Mesothelial cell of epicardium (in vitro differentiated cells): ENCODE measurements around the gene PCSK5. TPM values are rescaled to one million over a fixed set of nuclear protein-coding genes. Genes with fewer than 3 reads are reported as not detected.

Experiments
- DNase-seq, 2 experiments: peaks; one replicate each; pipeline ENCODE4 v3.0.0; 2021; ENCODE audit warnings: low spot score in 2 of 2; ENCODE audit not compliant: unreplicated experiment in 2 of 2
- H3K27ac Mint-ChIP-seq: 2 replicates; pipeline ENCODE4 v1.8.0; 2021; ENCODE audit warnings: mixed read lengths
- H3K27me3 Mint-ChIP-seq: 2 replicates; pipeline ENCODE4 v1.8.0; 2021; ENCODE audit warnings: low read depth, mixed read lengths
- H3K36me3 Mint-ChIP-seq: 2 replicates; pipeline ENCODE4 v1.8.0; 2021; ENCODE audit warnings: mixed read lengths
- H3K4me1 Mint-ChIP-seq: 2 replicates; pipeline ENCODE4 v1.8.0; 2021; ENCODE audit warnings: mixed read lengths
- H3K4me3 Mint-ChIP-seq: 2 replicates; pipeline ENCODE4 v1.8.0; 2021; ENCODE audit warnings: mild to moderate bottlenecking, moderate library complexity, mixed read lengths
- H3K9me3 Mint-ChIP-seq: 2 replicates; pipeline ENCODE4 v1.8.0; 2021; ENCODE audit warnings: mixed read lengths
- total RNA-seq: library from RNA; stranded (reverse); gene quantifications from 3 replicates; pipeline ENCODE4 v1.2.1, GENCODE V29; 2021
- TF ChIP-seq, protein P1 (sequence below): fragments of 200-600 bp; sonication (generic); IDR thresholded peaks from one replicate; pipeline ENCODE4 v1.5.0; 2021; ENCODE audit warnings: antibody characterized with exemption; ENCODE audit not compliant: unreplicated experiment

The PCSK5 gene
- total RNA-seq, 1 donor from 2014 or later: 15.7 TPM

- peaks cover 6% of the 10 kb centered on the region for H3K36me3 Mint-ChIP-seq
- H3K27ac Mint-ChIP-seq: no peak overlapping the region
- H3K4me1 Mint-ChIP-seq: no peaks in the 10 kb centered on the region
- TF ChIP-seq, protein P1, sequence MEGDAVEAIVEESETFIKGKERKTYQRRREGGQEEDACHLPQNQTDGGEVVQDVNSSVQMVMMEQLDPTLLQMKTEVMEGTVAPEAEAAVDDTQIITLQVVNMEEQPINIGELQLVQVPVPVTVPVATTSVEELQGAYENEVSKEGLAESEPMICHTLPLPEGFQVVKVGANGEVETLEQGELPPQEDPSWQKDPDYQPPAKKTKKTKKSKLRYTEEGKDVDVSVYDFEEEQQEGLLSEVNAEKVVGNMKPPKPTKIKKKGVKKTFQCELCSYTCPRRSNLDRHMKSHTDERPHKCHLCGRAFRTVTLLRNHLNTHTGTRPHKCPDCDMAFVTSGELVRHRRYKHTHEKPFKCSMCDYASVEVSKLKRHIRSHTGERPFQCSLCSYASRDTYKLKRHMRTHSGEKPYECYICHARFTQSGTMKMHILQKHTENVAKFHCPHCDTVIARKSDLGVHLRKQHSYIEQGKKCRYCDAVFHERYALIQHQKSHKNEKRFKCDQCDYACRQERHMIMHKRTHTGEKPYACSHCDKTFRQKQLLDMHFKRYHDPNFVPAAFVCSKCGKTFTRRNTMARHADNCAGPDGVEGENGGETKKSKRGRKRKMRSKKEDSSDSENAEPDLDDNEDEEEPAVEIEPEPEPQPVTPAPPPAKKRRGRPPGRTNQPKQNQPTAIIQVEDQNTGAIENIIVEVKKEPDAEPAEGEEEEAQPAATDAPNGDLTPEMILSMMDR: no peak
- DNase-seq: no peak
- H3K27me3 Mint-ChIP-seq: no peaks in the 10 kb centered on the region
- H3K4me3 Mint-ChIP-seq: no peak overlapping the region
- H3K9me3 Mint-ChIP-seq: peaks cover 4% of the 10 kb centered on the region
Observed at GRCh38 chr9:75941066-75941465, 50.6 kb downstream of the PCSK5 start.

DNA sequence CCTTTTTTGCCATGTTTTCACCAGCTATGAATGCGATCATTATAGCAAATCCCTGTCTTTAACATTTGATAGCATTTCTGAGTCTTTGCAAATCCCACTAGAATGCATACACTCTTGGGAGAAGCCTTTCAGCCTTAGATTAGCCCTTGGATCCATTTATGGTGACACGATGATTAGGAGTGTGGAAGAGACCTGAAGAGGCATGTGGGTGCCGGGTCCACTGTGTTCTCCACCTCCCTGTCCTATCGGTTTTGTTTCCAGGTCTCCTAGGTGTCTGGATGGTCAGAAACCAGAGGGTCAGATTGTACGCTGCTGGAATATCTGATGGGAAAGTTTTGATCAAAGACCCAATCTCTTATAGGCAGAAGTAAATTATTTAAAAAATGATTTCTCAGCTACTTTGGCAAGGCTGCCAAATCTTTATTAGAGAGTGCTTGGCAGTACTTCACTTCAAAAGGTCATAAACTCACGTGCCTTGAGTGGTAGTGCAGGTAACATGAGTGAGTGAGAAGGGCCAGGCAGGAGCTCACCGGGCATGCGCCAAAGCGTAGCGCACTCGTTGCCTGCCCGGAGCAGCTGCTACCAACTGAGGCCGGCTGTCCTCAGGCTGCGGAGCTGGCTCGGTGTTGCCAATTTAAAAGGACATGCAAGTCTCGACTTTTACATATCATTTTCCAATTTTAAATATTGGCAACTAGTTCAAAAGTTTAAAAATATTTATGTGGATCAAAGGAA, 51.3 kb downstream of the PCSK5 start:
- TF ChIP-seq, protein P1: no peak
- peaks cover under 1% of the 10 kb centered on the region for H3K9me3 Mint-ChIP-seq
- no peak overlapping the region for H3K4me3 Mint-ChIP-seq
- no peaks in the 10 kb centered on the region for H3K27me3 Mint-ChIP-seq
- no peaks in the 10 kb centered on the region for H3K36me3 Mint-ChIP-seq
- H3K4me1 Mint-ChIP-seq: no peaks in the 10 kb centered on the region
- no peak for DNase-seq
- no peak overlapping the region for H3K27ac Mint-ChIP-seq

DNA sequence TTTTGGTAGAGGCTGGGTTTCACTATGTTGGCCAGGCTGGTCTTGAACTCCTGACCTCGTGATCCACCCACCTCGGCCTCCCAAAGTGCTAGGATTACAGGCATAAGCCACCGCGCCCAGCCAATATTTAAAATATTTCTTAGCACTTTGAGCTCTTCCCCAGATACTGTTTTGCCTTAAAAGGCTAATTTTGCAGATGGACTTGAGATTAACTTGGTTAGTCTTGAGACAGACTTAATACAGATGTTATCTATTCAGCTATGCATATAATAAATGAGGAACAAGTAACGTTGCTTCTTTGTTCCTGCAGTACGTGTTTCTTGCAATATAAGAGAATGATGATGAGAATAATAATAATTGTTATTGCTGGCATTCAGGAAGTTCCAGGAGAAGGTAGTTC, 56.3 kb downstream of the PCSK5 start:
- peaks cover 14% of the 10 kb centered on the region for H3K36me3 Mint-ChIP-seq
- no peaks in the 10 kb centered on the region for H3K4me1 Mint-ChIP-seq
- H3K27ac Mint-ChIP-seq: no peak overlapping the region
- H3K27me3 Mint-ChIP-seq: no peaks in the 10 kb centered on the region
- H3K9me3 Mint-ChIP-seq: peaks cover 7% of the 10 kb centered on the region
- H3K4me3 Mint-ChIP-seq: no peak overlapping the region
- no peak for DNase-seq
- TF ChIP-seq, protein P1: no peak

GRCh38 chr9:75947233-75947632, 56.8 kb downstream of the PCSK5 start:
- H3K9me3 Mint-ChIP-seq: peaks cover 7% of the 10 kb centered on the region
- DNase-seq: no peak
- no peak overlapping the region for H3K27ac Mint-ChIP-seq
- no peaks in the 10 kb centered on the region for H3K4me1 Mint-ChIP-seq
- H3K36me3 Mint-ChIP-seq: peaks cover 14% of the 10 kb centered on the region
- H3K4me3 Mint-ChIP-seq: no peak overlapping the region
- TF ChIP-seq, protein P1: no peak
- H3K27me3 Mint-ChIP-seq: no peaks in the 10 kb centered on the region

DNA sequence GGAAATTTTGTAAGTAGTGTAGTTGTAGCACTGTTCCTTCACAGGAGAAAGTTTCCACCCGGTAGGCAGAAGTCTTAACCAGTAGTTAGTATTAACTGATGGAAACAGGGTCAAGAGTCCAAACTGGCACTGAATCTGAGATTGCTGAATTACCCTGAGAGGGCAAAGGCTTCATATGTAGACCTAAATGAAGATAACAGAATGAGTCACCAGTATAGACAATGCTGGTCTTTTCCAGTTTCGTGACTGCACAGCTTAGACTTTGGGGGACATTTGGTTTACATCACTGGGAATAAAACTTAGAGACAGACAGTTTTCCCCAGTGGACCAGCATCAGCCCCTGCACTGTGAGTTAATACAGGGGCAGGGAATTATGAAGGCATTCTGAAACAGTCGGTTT, 60.5 kb downstream of the PCSK5 start:
- Mint-ChIP-seq H3K36me3 (peaks cover 14% of the 10 kb centered on the region), H3K9me3 (peaks cover 7% of the 10 kb centered on the region), H3K4me1 (peaks cover 3% of the 10 kb centered on the region), H3K4me3 (no peak overlapping the region), H3K27ac (no peak overlapping the region), H3K27me3 (no peaks in the 10 kb centered on the region)
- no peak for DNase-seq
- TF ChIP-seq, protein P1: no peak
